Measurements from ENCODE around the gene ANXA4.
A peak's percentile ranks its signal among the peaks of the same experiment; 100 is the strongest.

Gene ANXA4

DNA sequence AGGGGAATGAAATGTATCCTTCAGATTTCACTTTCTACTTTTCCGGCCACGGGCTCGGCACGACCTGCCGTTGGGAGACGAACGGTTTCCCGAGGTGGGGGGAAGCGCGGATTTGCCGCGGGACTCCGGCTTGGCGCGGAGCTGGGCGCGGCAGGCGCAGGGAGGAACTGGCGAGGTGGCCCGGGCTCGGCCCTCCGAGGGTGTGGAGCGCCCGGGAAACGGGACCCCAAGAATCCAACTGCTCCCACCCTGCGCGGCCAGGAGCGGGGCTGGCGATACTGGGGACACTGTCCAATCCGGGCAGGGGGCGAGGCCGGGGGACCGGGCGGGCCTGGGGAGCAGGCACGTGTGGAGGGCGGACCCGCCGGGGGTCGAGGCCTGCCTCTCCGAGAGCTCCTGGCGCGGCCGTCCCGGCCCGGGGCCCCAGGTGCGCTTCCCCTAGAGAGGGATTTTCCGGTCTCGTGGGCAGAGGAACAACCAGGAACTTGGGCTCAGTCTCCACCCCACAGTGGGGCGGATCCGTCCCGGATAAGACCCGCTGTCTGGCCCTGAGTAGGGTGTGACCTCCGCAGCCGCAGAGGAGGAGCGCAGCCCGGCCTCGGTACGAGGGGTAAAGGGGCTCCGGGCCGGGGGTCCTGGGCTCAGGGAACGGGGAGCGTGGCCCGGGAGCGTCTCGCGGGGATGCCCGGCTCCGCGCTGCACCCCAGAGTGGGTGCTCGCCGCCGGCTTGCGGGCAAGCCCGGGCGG lies at the start of gene ANXA4:
ANXA4 (plus strand) TSS at position 560 of the 747 bp plus-strand sequence. CDS start 39,432 bp downstream, outside the sequence.
- DNase-seq: peak; percentile 82

DNA sequence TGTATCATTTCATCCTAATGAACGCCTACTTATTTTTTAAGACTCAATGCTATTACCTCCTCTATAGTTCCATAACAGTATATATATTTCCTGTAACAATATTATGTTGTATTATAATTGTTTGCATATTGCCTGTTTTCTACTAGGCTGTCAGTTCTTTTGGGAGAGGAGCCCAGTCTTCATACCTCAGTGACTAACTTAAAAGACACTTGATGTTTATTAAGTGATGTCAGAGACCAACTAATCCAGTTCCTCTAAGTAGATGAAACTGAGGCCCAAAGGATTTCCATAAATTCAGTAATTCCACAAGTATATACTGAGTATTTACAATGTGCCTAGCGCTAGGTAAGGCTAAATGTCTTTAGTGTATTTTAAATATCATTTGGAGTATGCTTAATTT lies 49.5 kb upstream of the ANXA4 start:
- no peak for DNase-seq

DNA sequence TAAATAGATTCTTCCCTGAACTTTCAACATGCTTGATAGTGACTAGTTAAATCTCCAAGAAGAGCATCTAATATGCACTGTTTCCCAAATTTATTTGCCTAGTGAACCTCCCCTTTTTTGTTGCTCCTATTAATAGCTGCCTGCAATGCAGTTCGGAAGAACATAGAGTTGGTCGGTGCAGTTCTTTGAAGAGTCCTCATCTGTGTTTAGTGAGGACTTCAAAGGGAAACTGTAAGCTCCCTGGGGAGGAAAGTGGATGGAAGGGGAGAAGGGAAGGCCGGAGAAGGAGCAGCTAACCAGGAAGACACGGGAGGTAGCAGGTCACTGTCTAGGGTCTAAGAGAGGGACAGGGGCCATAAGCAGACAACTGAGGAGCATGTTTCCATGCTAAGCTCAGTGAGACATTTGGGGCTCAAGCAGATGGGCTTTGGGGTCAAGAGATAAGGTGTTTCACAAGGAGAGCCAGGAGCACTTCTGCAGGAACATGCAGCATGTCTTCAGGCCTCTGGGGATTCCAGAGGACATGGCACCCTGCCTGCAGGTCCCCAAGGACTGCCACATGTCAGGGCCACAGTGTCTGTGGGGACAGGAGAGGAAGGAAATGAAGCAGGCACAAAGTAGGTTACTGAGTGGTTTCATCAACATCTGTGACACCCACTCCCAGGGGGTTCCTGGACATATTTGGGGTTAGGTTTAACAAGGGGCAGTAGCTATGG lies 48.7 kb upstream of the ANXA4 start:
- no peak for DNase-seq

DNA sequence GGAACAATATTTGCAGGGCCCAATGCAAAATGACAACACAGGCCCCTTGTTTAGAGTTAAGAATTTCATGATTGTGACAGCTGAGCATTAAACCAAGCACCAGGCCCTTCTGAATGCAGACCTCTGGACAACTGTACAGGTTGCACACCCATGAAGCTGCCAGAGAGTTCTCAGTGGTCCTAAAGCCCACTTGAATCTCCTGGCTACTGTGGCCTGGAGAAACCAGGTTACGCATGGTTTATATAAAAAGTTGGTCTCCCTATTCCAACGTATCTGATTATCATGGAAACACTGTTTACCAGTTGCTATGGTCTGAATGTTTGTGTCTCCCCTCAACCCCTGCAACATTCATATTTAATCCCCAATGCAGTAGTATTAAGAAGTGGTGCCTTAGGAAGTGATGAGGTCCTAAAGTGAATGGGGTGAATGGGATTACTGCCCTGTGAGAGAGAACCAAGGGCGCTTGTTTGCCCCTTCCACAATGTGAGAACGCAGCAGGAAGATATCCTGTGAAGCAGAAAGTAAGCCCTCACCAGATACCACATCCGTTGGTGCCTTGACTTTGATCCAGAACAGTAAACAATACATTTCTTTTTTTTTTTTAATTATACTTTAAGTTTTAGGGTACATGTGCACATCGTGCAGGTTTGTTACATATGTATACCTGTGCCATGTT lies 48.0 kb upstream of the ANXA4 start:
- no peak for DNase-seq

DNA sequence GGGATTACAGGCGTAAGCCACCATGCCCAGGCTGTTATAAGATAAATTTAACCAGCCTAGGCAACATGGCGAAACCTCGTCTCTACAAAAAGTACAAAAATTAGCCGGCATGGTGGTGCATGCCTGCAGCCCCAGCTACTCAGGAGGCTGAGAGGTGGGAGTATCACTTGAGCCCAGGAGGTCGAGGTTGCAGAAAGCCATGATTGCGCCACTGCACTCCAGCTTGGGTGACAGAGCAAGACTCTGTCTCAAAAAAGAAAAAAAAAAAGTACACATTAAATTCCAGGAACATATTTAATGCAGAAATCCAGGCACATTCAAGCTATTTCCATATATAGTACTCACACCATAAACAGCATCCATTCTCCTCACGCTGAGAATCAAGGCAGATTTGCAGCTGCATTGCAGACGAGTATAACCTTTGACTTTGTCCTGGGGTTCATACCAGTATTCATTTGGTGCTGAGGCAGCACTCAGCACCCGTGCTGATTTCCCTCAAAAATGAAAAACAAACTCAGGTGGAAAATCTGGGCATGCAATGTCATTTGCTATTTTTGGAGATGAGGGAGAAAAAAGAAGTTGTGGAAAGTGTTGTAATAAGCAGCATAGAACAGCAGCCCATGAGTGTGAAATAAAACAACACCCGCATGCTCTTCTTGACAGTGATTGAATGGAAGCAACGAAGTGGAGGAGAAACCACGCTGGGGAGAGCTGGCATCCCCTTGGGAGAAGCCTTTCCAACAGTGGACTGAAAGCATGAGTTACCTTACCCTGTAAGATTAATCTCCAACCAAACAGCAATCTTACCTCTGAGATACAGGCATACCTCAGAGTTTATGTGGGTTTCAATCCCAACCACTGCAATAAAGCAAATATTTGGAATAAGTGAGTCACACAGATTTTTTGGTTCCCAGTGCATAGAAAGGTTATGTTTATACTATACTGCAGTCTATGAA lies 46.8 kb upstream of the ANXA4 start:
- no peak for DNase-seq

DNA sequence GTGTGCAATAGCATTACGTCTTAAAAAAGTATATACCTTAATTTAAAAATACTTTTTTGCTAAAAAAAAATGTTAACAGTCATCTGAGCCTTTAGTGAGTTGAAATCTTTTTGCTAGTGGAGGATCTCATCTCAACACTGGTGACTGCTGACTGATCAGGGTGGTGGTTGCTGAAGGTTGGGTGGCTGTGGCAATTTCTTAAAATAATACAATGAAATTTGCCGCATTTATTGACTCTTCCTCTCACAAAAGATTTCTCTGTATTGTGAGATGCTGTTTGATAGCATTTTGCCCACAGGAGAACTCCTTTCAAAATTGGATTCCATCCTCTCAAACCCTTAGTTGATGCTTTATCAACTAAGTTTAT lies 46.1 kb upstream of the ANXA4 start:
- DNase-seq: no peak

DNA sequence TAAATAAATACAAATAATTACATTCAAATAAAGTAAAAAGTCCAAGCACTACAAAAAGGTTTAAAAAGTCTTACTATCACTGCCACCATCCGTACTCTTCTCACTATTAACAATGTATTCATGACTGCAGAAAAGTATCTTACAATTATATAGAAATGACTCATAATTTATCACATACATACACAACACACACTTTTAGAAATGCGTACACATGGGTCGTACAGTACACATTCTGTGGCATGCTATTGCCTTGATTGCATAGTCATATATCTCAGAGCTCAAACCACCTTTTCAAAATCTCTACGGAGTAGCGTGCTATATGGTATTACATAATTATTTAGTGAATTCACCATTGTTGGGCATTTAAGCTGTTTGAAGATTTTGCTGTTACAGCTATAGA lies 41.6 kb upstream of the ANXA4 start:
- DNase-seq: no peak

DNA sequence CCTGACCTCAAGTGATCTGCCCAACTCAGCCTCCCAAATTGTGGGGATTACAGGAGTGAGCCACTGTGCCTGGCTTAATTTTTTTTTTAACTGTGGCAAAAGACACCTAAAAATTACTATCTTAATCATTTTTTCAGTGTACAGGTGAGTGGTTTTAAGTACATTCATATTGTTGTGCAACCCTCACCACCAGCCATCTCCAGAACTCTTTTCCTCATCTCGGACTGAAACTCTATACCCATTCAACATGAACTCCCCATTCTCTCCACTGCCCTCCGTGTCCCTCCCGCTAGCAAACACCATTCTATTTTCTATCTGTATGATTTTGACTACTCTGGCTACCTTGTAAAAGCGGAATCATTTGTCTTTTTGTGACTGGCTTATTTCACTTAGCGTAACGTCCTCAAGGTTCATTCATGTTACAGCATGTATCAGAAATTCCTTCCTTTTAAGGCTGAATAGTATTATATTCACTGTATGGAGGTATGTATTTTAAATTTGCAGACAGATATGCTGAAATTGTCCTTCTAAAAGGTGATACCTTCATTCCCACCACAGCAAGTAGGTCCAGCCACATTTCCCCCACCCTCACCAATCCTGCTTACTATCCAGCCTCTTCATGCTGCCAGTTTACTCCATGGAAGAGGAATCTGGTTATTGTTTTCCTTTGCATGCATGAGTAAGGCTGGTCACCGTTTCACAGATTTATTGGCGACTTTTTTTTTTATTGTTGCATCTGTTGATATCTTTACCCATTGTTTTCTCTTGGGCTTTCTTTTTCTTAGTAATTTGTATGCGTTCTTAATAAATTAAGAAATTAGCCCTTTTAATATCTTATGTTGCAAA lies 40.6 kb upstream of the ANXA4 start:
- no peak for DNase-seq

DNA sequence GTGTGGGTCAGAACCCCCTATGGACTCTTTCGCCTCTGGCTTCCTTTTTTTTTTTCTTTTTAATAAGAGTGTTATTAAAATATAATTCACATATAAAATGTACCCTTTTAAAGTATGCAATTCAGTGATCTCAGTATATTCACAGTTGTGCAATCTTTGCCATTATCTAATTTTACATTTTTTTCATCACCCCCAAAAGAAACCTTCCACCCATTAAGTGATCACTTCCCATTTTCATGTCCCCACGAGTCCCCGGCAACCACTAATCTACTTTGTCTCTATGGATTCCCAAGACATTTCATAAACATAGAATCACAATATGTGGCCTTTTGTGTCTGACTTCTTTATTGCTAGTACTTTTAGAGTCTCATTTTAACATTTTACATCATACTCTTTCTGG lies 38.7 kb upstream of the ANXA4 start:
- no peak for DNase-seq

DNA sequence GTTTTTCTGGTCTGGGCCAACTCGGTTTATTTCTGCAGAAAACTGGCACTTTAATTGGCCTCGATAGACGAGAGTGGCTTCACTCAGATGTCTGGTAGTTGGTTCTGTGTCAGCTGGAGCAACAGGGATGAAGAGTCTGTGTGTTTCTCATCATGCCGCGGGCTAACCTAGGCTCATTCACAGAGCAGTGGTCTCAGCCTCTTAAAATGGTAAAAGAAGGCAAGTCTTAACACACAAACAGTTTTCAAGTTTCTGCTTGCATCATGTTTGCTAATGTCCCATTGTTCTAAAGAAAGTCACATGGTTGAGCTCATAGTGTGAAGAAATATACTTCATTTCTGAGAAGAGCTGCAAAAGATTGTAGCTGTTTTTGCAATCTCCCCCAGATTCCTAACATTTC lies 37.5 kb upstream of the ANXA4 start:
- DNase-seq: no peak

DNA sequence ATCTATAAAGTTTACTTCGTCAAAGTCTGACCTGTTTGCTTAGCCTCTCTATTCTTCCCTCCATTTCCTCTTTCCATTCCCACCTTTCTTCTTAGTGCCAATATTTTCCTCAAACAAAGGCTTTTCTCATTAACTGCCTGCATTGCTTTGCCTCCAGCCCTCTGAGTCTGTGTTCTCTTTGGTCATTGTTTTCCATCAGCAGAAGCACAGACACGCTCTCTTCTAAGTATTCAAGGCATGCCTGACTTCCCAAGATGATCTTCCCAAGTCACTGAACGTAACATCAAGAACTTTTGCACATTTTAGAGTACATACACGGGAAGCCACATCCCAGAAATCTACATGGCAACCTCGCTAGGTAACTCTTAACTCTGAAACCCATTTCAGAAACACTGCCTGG lies 32.6 kb upstream of the ANXA4 start:
- DNase-seq: no peak

DNA sequence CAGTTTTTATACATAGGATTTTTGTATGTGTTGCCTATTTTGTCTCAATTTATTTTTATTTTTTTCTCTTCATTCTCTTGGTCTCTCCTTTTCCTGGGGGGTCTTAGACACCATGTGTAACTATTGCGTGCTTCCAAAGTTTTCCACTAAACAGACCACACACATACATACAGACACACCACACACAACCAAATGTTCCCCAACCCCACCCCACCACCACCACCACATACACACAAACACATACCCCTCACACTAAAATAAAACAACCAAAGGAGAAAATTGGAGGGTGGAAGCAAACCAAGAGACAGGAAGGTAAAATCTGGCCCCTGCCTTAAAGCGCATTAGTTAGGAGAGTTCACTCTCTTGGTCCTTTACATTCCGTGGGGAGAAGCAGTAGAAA lies 30.0 kb upstream of the ANXA4 start:
- no peak for DNase-seq

DNA sequence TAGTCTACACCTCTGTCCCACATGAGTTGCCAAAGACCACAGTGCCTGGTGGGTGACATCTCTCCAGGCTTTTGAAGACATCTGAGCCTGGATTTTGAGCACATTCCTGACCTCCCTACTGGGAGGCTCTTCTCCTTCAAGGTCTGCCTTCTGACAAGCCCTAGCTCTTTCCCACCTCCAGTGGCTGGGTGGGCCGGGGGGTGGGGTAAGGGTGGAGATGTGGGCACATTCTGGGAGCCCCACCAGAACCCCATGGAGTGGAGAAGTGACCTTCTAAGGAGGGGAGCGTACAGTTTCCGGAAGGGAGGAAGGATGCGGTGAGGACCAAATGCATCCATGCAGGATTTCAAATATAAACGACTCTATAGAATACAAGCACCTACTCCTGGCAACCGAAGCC lies 27.9 kb upstream of the ANXA4 start:
- no peak for DNase-seq

DNA sequence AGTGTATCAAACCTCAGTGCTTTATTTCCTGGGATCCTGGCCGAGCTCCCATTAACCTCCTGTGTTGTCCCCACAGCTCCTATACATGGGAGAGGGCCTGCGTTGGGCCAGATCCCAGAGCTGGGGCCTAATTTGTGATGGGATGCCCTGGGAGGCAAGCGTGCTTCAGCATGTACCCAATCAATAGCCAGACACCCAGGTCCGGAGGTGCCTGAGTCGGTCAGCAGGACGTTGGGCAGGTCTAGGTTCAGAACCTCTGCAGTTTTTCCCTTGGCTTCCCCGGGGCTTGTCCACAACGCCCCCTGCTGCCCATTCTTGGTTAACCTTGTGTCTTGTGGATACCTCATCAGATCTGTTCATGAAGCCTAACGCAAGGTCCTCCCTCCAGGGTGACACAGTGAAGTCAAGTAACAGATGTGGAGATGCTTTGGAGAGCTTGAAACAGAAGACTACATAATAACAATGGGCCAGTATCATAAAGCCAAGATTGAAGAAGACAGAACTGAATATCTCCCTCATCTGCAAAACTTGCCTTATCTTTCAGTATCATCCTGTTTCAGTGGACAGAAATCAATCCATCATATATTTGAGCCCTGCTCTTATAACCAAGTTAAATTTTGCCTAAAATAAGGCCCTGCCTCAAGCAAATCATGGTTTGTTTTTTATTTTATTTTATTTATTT lies 27.3 kb upstream of the ANXA4 start:
- peak; percentile 82 for DNase-seq

DNA sequence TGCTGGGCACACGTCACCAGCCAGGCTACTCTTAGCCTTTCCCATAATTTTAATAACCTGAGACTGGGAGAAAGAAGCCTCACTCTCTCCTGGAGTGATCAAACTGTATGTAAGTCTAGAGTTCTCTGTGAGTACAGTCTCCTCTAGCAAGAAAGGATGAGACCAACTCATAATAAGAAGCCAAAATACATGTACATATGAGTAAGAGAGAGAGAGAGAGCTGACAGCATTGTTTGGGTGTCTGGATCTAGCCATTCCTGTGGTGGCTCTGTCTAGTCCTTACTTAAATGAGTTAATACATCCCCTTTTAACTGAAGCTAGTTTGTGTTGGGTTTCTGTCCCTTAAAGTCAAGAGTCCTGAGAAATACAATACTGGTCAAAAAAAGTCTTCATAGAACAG lies 26.0 kb upstream of the ANXA4 start:
- no peak for DNase-seq

DNA sequence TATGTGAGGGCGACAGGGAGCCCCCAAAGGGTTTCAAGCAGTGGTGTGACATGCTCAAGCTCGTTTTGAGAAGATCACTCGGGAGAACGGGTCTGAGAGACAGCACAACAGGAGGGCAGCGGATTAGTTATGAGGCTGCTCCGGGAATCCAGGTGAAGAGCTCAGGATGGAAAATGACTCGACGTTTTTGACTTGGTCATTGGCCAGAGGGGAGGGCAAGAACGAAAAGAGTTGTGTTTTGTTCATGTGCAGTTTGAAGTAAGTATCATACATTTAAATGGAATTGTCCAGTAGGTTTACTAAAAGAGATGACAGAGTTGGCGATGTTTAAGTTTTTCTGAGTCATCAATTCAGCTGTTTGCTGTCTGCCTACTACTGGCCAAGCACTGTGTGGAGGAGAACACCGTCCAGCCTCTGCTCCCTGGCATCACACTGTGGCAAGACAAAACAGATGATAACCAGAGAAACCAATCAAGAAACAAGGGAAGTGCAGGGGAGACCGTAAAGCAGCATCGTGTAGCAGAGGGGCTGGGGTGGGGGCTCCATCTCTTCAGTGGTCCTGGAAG lies 25.3 kb upstream of the ANXA4 start:
- DNase-seq: no peak

DNA sequence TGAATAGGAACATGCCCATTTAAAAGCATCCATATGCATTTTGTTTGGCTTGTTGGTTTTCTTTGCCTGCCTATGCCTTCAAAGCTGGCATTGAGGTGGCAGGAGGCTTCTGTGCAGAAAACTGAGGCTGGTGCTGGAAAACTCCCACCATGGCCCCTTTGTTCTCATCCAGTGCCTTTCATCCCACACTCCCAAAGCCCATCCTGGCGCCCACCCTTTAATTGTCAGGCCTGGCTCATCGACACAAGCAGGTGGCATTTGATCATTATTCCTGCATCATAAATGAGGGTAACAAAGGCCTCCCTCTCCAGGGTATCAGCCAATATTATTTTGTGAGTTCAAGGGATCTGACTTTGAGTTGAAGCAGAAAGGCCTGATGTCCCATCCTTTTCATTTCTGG lies 24.7 kb upstream of the ANXA4 start:
- DNase-seq: no peak

DNA sequence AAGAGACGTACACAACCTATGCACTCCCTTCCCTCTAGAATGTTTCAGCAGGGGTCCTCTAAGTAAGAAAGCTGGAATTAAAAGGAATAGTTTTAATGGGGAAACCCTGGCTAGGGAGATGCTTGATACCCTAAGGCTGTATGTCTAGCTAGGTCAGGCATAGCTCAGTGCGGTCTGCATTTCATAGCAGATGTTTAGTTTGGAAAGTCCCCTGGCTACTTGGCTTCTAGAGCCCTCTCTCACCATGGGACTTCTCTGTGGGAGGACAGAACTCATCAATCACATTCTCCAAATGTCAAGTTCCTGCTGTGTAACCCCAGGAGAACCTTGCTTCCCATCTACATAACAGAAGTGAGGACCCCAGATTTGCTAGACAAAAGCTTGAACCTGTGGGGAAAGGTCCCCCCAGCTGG lies 24.1 kb upstream of the ANXA4 start:
- no peak for DNase-seq

DNA sequence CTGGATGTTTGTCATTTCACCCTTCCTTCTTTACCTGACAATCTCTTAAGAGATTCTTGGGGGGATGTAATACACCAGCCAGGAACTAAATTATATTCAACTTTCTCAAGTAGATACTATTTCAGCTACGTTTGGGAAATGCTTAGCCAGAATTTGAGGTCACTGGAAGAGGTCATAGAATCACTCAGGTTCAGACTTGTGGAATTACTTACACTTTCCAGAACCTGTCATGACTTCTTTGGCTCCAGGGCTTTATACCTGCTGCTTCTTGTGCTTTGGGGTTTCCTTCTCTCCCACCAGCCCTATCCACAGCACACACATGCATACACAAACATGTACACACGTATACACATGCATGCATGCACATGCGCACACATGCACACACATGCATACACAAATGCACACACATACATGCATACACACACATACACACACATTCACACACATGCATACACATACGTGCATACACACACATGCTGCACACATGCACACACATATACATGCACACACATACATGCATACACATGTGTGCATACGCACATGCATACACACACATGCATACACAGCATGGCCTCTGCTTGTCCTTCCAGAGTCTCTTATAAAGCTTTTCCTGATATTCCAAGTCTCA lies 23.5 kb upstream of the ANXA4 start:
- no peak for DNase-seq

DNA sequence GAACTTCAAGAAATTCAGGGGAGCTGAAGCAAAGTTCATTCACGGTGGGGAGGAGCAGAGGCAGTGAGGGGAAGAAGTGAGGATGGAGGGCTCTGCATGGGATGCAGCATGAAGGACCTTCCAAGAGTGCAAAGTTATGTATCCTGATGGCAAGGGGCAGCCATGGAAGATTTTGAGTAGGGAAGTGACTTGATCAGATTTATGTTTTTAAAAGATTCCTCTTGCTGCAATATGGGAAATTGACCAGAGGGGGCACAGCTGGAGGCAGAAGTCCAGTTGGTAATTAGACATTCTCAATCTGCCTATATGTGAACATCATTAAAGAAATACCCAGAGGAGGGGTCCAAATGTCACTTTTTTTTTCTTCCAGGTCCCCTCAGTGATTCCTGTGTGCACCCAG lies 21.5 kb upstream of the ANXA4 start:
- DNase-seq: peak; percentile 17

DNA sequence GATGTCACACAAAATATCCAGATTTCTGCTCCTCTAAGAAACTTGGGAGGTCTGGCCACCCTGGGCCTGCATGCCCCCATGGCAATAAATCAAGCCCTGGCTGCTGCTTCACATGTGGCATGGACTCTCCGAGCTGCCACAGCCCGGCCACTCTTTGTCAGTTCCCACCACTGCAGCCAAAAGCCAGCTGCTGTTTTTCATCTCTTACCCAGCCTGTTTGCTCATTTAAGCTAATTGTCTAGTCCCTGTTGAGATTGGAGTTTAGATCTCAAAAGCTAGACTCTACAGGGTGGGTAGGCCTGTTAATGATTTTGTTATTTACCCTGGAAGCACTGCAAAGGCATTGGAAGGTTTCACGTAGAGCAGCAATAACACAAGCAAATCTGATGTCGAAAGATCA lies 20.9 kb upstream of the ANXA4 start:
- DNase-seq: no peak
